WTC11 (cell line): ENCODE measurements around the gene CDK11B.

Source experiments
- CREB1 ChIP-seq: sonication (generic); formaldehyde crosslinking; IDR thresholded peaks from 2 replicates; pipeline ENCODE4 v1.8.0; 2023; ENCODE audit warnings: mild to moderate bottlenecking, missing genetic modification reagents
- ESRRA ChIP-seq: sonication (generic); formaldehyde crosslinking; IDR thresholded peaks from 2 replicates; pipeline ENCODE4 v1.8.1; 2022; ENCODE audit warnings: mild to moderate bottlenecking, missing genetic modification reagents, borderline replicate concordance
- ZNF121 ChIP-seq: sonication (generic); formaldehyde crosslinking; IDR thresholded peaks from 2 replicates; pipeline ENCODE4 v1.8.0; 2023; ENCODE audit warnings: missing genetic modification reagents
- ZNF671 ChIP-seq: fragments of 250-450 bp; sonication (Bioruptor Pico); IDR thresholded peaks from 2 replicates; pipeline ENCODE4 v1.8.0; 2021; ENCODE audit warnings: mild to moderate bottlenecking
- TF ChIP-seq, protein P1 (sequence below): sonication (generic); formaldehyde crosslinking; IDR thresholded peaks from 2 replicates; pipeline ENCODE4 v1.8.1; 2023; ENCODE audit warnings: mild to moderate bottlenecking, missing genetic modification reagents
- TF ChIP-seq, protein P2 (sequence below): sonication (generic); formaldehyde crosslinking; IDR thresholded peaks from 2 replicates; pipeline ENCODE4 v1.8.1; 2022; ENCODE audit warnings: missing genetic modification reagents, borderline replicate concordance
- TF ChIP-seq, protein P3 (sequence below): sonication (generic); formaldehyde crosslinking; IDR thresholded peaks from 2 replicates; pipeline ENCODE4 v1.8.0; 2022; ENCODE audit warnings: mild to moderate bottlenecking, missing genetic modification reagents
- TF ChIP-seq, protein P4 (sequence below): fragments of 200-600 bp; IDR thresholded peaks from 2 replicates; pipeline ENCODE4 v1.8.0; 2022; ENCODE audit warnings: antibody characterized with exemption
- TF ChIP-seq, protein P5 (sequence below): sonication (generic); formaldehyde crosslinking; IDR thresholded peaks from 2 replicates; pipeline ENCODE4 v1.8.0; 2022; ENCODE audit warnings: mild to moderate bottlenecking, missing genetic modification reagents

DNA sequence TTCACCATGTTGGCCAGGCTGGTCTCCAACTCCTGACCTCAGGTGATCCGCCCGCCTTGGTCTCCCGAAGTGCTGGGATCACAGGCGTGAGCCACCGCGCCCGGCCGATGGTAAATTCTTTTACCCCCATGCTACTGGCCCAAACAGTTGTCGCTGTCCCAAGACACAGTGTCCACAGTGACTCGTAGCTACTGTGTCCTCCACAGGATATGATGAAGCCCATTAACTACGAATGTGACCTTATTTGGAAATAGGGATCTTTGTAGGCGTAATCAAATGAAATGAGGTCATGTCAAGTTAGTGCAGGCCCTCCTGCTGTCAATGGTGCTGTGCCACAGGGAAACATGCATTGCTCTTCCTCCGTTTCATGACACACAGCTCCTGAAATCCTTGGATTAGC is 67.4 kb downstream of the CDK11B start:
- no peak for TF ChIP-seq CREB1 (CRISPR knock-in tag)
- TF ChIP-seq, protein P1, sequence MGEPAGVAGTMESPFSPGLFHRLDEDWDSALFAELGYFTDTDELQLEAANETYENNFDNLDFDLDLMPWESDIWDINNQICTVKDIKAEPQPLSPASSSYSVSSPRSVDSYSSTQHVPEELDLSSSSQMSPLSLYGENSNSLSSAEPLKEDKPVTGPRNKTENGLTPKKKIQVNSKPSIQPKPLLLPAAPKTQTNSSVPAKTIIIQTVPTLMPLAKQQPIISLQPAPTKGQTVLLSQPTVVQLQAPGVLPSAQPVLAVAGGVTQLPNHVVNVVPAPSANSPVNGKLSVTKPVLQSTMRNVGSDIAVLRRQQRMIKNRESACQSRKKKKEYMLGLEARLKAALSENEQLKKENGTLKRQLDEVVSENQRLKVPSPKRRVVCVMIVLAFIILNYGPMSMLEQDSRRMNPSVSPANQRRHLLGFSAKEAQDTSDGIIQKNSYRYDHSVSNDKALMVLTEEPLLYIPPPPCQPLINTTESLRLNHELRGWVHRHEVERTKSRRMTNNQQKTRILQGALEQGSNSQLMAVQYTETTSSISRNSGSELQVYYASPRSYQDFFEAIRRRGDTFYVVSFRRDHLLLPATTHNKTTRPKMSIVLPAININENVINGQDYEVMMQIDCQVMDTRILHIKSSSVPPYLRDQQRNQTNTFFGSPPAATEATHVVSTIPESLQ: no peak
- no peak for TF ChIP-seq ZNF671 (CRISPR knock-in tag)
- TF ChIP-seq, protein P2, sequence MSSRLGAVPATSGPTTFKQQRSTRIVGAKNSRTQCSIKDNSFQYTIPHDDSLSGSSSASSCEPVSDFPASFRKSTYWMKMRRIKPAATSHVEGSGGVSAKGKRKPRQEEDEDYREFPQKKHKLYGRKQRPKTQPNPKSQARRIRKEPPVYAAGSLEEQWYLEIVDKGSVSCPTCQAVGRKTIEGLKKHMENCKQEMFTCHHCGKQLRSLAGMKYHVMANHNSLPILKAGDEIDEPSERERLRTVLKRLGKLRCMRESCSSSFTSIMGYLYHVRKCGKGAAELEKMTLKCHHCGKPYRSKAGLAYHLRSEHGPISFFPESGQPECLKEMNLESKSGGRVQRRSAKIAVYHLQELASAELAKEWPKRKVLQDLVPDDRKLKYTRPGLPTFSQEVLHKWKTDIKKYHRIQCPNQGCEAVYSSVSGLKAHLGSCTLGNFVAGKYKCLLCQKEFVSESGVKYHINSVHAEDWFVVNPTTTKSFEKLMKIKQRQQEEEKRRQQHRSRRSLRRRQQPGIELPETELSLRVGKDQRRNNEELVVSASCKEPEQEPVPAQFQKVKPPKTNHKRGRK (CRISPR knock-in tag): no peak
- no peak for TF ChIP-seq ESRRA (CRISPR knock-in tag)
- TF ChIP-seq, protein P3, sequence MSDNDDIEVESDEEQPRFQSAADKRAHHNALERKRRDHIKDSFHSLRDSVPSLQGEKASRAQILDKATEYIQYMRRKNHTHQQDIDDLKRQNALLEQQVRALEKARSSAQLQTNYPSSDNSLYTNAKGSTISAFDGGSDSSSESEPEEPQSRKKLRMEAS (CRISPR knock-in tag): no peak
- TF ChIP-seq, protein P4, sequence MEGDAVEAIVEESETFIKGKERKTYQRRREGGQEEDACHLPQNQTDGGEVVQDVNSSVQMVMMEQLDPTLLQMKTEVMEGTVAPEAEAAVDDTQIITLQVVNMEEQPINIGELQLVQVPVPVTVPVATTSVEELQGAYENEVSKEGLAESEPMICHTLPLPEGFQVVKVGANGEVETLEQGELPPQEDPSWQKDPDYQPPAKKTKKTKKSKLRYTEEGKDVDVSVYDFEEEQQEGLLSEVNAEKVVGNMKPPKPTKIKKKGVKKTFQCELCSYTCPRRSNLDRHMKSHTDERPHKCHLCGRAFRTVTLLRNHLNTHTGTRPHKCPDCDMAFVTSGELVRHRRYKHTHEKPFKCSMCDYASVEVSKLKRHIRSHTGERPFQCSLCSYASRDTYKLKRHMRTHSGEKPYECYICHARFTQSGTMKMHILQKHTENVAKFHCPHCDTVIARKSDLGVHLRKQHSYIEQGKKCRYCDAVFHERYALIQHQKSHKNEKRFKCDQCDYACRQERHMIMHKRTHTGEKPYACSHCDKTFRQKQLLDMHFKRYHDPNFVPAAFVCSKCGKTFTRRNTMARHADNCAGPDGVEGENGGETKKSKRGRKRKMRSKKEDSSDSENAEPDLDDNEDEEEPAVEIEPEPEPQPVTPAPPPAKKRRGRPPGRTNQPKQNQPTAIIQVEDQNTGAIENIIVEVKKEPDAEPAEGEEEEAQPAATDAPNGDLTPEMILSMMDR: no peak
- TF ChIP-seq ZNF121 (CRISPR knock-in tag): no peak
- TF ChIP-seq, protein P5, sequence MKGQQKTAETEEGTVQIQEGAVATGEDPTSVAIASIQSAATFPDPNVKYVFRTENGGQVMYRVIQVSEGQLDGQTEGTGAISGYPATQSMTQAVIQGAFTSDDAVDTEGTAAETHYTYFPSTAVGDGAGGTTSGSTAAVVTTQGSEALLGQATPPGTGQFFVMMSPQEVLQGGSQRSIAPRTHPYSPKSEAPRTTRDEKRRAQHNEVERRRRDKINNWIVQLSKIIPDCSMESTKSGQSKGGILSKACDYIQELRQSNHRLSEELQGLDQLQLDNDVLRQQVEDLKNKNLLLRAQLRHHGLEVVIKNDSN: no peak
